Lower lobe of right lung (tissue), 2 donors: Measurements from ENCODE around the gene UGT1A4. TPM values are rescaled to one million over a fixed set of nuclear protein-coding genes. Genes with fewer than 3 reads are reported as not detected.

Source experiments
- ATAC-seq, 2 donors: fragments of 200-7000 bp; cut with Tn5 transposase; one replicate each; pipeline ENCODE4 v1.9.1; 2020 to 2022; ENCODE audit warnings: mild to moderate bottlenecking in 2 of 2, moderate library complexity in 2 of 2
- DNase-seq: peaks from one replicate; pipeline ENCODE4 v3.0.0-alpha.2; 2020
- H3K27ac ChIP-seq: fragments of 200-600 bp; one replicate; pipeline ENCODE4 v1.8.0; 2022
- H3K27me3 ChIP-seq: fragments of 200-600 bp; one replicate; pipeline ENCODE4 v1.8.0; 2022; ENCODE audit warnings: low read depth
- H3K36me3 ChIP-seq: fragments of 200-600 bp; one replicate; pipeline ENCODE4 v1.8.0; 2022; ENCODE audit warnings: mild to moderate bottlenecking
- H3K4me1 ChIP-seq: fragments of 200-600 bp; one replicate; pipeline ENCODE4 v1.8.0; 2022
- H3K4me3 ChIP-seq: fragments of 200-600 bp; one replicate; pipeline ENCODE4 v1.8.0; 2022; ENCODE audit warnings: mild to moderate bottlenecking
- H3K9me3 ChIP-seq: fragments of 200-600 bp; one replicate; pipeline ENCODE4 v1.8.0; 2022
- intact Hi-C: fragments of 100-400 bp; cut with DNase I; formaldehyde crosslinking; loops from one replicate; pipeline ENCODE4 v1.11.0; 2022
- total RNA-seq: library from RNA; stranded (reverse); fragmentation: NEBNext Ultra II Directional; extraction: Animal tissue kit (Norgen Biotek cat#: 25700); gene quantifications from one replicate; pipeline ENCODE4 v1.2.1, GENCODE V29; 2021
- TF ChIP-seq, protein P1 (sequence below): fragments of 200-600 bp; IDR thresholded peaks from one replicate; pipeline ENCODE4 v1.8.0; 2022; ENCODE audit warnings: antibody characterized with exemption, mild to moderate bottlenecking
- donor health status: DM: no; HTN: yes; CAD: no; lungs with severe emphysema.

Gene UGT1A4
- total RNA-seq, 1 donor from 2014 or later, result not detected

DNA sequence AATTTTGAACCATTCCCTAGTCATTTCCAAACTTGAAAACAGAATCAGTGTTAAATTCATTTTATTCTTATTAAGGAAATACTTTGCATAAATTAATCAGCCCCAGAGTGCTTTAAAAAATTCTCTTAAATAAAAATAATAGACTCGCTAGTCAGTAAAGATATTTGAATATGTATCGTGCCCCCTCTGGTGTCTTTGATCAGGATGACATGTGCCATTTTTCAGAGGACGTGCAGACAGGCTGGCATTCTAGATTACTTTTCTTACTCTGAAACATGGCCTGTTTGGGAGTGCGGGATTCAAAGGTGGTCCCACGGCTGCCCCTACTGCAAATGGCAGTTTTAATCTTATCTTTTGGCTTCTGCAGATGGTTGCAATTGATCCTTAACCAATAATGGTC, 54.0 kb downstream of the UGT1A4 start:
- no peaks in the 10 kb centered on the region for H3K36me3 ChIP-seq
- ATAC-seq (no peak), DNase-seq (no peak)
- no peak overlapping the region for H3K27ac ChIP-seq
- intact Hi-C loops, result no loop called here
- no peaks in the 10 kb centered on the region for H3K27me3 ChIP-seq
- H3K4me1 ChIP-seq, result no peaks in the 10 kb centered on the region
- TF ChIP-seq, protein P1, sequence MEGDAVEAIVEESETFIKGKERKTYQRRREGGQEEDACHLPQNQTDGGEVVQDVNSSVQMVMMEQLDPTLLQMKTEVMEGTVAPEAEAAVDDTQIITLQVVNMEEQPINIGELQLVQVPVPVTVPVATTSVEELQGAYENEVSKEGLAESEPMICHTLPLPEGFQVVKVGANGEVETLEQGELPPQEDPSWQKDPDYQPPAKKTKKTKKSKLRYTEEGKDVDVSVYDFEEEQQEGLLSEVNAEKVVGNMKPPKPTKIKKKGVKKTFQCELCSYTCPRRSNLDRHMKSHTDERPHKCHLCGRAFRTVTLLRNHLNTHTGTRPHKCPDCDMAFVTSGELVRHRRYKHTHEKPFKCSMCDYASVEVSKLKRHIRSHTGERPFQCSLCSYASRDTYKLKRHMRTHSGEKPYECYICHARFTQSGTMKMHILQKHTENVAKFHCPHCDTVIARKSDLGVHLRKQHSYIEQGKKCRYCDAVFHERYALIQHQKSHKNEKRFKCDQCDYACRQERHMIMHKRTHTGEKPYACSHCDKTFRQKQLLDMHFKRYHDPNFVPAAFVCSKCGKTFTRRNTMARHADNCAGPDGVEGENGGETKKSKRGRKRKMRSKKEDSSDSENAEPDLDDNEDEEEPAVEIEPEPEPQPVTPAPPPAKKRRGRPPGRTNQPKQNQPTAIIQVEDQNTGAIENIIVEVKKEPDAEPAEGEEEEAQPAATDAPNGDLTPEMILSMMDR, result no peak
- no peaks in the 10 kb centered on the region for H3K9me3 ChIP-seq
- H3K4me3 ChIP-seq, result no peak overlapping the region

DNA sequence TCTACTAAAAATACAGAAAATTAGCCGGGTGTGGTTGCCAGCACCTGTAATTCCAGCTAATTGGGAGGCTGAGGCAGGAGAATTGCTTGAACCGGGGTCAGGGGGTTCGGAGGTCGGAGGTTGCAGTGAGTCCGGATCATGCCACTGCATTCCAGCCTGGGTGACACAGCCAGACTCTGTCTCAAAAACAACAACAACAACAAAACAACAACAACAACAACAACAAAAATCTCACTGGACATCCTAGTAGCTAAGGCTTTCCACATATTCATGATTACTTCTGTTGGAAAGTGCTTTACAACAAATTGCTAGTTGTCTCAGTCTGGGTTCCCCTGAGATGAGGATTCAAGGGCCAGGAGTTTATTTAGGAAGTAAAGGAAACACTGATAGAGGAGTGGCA, 55.3 kb downstream of the UGT1A4 start:
- DNase-seq (no peak), ATAC-seq (no peak)
- TF ChIP-seq, protein P1, result no peak
- H3K27ac ChIP-seq, result no peak overlapping the region
- no peaks in the 10 kb centered on the region for H3K9me3 ChIP-seq
- no peaks in the 10 kb centered on the region for H3K36me3 ChIP-seq
- H3K4me3 ChIP-seq, result no peak overlapping the region
- H3K4me1 ChIP-seq, result no peaks in the 10 kb centered on the region
- intact Hi-C loops, result no loop called here
- no peaks in the 10 kb centered on the region for H3K27me3 ChIP-seq

DNA sequence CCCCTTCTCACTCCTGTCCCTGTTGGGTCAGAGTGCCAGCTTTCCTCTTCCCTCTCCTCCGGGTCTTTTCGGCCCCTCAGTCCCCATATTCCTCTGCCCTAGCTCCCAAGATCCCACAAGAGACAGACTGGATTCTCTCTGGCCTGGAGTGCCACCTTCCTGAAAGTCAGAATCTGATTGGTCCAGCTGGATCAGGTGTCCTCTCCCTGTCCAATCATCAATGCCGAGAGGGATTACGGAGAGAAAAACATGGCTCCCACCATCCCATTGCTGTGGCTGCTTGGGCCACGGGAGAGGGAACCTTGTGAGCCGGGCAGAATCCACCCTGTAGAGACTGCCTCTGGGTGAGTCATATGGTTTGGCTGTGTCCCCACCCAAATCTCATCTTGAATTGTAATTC, 56.9 kb downstream of the UGT1A4 start:
- Histone ChIP-seq H3K4me1 (no peaks in the 10 kb centered on the region), H3K4me3 (no peak overlapping the region), H3K36me3 (no peaks in the 10 kb centered on the region), H3K9me3 (no peaks in the 10 kb centered on the region), H3K27me3 (no peaks in the 10 kb centered on the region), H3K27ac (no peak overlapping the region)
- ATAC-seq, result no peak
- intact Hi-C loops, result no loop called here
- no peak for DNase-seq
- TF ChIP-seq, protein P1, result no peak

DNA sequence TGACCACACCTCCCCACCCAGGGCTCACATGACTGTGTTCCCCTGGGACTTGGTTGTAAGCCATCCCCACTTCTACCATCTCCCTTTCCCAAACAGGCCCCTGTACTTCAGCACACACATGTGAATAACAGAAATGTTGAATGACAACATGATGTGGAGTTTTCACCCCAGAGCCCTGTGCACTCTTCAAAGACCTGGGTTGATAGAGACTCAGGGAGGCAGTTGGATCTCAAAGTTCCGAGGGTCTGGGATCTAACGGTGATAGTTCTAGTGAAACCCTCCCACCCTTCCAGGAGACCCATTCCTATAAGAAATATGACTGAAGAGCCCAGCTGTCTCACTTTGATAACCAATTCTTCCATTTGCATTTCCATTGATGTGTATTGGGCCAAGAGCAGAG, 59.5 kb downstream of the UGT1A4 start, which contains the start of gene MROH2A:
TSS of gene MROH2A (plus strand) at position 301 of the 400 bp plus-strand sequence. CDS start 1,029 bp downstream, outside the sequence.
- Histone ChIP-seq H3K4me1 (no peaks in the 10 kb centered on the region), H3K4me3 (no peak within 1 kb of the TSS), H3K36me3 (no peaks in the 10 kb centered on the region), H3K27me3 (no peaks in the 10 kb centered on the region), H3K9me3 (no peaks in the 10 kb centered on the region), H3K27ac (no peak within 1 kb of the TSS)
- intact Hi-C loops, result no loop called here
- TF ChIP-seq, protein P1, result no peak
- DNase-seq, result no peak
- ATAC-seq, result no peak

DNA sequence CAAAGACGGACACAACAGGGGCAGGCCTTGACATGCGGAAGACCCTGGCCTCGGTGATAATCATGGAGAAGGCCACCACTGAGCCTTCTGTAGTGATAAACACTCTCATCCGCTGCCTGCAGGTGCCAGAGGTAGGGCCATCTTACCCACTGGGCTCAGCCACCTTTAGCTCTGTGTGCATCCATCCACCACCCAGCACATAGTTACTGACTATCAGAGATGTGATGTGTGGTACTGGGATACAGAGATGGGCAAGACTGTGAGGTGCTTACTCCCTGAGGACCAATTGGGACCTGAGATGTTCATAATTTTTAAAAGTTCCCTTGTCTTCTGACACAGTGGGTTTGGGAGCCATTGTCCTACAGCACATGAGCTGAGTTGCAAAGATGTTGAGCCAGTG, 61.2 kb downstream of the UGT1A4 start:
- H3K4me1 ChIP-seq, result no peaks in the 10 kb centered on the region
- intact Hi-C loops, result no loop called here
- no peaks in the 10 kb centered on the region for H3K36me3 ChIP-seq
- no peak overlapping the region for H3K4me3 ChIP-seq
- ATAC-seq, result peak in 1 of 2 donors; percentile 23
- H3K27me3 ChIP-seq, result no peaks in the 10 kb centered on the region
- H3K9me3 ChIP-seq, result no peaks in the 10 kb centered on the region
- no peak overlapping the region for H3K27ac ChIP-seq
- DNase-seq, result no peak
- TF ChIP-seq, protein P1, result no peak

DNA sequence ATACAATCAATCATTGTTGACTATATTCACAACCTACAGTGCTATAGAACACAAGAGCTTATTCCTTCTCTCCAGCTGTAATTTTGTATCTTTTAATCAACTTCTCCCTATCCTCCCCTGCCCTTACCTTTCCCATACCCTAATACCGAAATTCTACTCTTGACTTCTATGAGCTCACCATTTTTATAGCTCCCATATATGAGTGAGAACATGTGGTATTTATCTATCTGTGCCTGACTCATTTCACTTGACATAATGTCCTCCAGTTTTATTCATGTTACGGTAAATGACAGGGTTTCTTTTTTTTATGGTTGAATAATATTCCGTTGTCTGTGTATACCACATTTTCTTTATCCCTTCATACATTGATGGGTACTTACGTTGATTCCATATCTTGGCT, 62.2 kb downstream of the UGT1A4 start:
- Histone ChIP-seq H3K4me1 (no peaks in the 10 kb centered on the region), H3K36me3 (no peaks in the 10 kb centered on the region), H3K27me3 (no peaks in the 10 kb centered on the region), H3K27ac (no peak overlapping the region), H3K9me3 (no peaks in the 10 kb centered on the region), H3K4me3 (no peak overlapping the region)
- intact Hi-C loops, result no loop called here
- DNase-seq (no peak), ATAC-seq (no peak)
- TF ChIP-seq, protein P1, result no peak
